Astrocyte of the spinal cord (primary cell): ENCODE data around the gene TRPV4.

Experiments
- DNase-seq: peaks from one replicate; pipeline ENCODE4 v3.0.0; 2011; ENCODE audit warnings: low read depth, low spot score
- H3K4me3 ChIP-seq: 2 replicates; pipeline ENCODE4 v1.5.1; 2011; ENCODE audit warnings: low read depth, mild to moderate bottlenecking, low read length, moderate library complexity
- CTCF ChIP-seq: IDR thresholded peaks from 2 replicates; pipeline ENCODE4 v1.5.1; 2012; ENCODE audit warnings: low read depth, mild to moderate bottlenecking, low read length, inconsistent platforms
- in situ Hi-C: cut with HindIII; loops from 2 replicates; pipeline ENCODE4 v1.10.0; 2017; ENCODE audit warnings: low sequenced_read_pairs

TRPV4 gene

GRCh38 chr12:109822416-109822815 is 10.8 kb downstream of the TRPV4 start:
- no peak for TF ChIP-seq CTCF
- no peak for DNase-seq
- in situ Hi-C loops: no loop called here
- H3K4me3 ChIP-seq: no peak overlapping the region

DNA sequence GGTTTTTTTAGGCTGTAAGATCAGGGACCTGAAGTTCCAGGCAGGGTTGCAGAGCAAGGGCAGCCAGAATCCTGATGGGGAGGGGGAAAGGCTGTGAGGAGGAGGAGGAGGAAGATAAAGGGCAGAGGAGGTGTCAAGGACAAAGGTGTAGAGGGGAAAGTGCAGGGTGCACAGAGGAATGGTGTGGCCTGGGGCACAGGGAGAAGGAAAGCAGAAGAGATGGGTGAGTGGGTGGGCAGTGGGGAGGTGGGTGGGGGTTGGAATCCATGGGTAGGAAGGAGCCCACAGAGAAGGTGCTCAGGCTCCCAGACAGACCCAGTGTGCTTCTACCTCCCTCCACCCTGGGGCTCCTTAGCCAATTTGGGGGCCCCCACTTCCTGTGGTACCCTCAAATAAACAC is 11.2 kb downstream of the TRPV4 start:
- no peak for DNase-seq
- TF ChIP-seq CTCF: no peak
- in situ Hi-C loops: no loop called here
- H3K4me3 ChIP-seq: no peak overlapping the region

DNA sequence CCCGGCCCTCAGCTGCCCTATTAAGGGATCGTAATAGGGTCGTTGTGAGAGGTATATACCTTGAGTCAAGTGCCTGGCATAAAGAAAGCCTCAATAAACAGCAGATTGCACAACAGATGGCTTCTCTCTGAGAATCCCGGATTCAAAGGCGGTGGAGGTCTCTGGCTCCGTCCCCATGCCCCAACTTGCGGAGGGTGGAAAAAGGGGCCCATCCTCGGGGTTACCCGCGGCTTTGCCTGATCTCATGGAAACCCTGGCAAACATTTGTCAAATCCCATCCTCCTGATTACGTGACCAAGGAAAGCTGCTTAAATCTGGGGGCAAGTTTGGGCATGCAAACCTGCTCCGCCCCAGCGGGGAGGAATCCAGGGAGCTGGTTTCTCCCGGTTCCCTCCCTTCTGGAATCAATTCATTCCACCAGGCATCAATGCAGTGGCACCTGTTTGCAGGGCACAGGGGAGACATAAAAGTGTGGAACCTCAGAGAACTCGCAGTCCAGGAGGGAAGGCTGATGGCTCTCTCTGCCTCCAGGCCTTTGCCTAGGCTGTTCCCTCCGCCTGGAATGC is 12.3 kb downstream of the TRPV4 start:
- H3K4me3 ChIP-seq: no peak overlapping the region
- in situ Hi-C loops: no loop called here
- no peak for DNase-seq
- TF ChIP-seq CTCF: no peak

DNA sequence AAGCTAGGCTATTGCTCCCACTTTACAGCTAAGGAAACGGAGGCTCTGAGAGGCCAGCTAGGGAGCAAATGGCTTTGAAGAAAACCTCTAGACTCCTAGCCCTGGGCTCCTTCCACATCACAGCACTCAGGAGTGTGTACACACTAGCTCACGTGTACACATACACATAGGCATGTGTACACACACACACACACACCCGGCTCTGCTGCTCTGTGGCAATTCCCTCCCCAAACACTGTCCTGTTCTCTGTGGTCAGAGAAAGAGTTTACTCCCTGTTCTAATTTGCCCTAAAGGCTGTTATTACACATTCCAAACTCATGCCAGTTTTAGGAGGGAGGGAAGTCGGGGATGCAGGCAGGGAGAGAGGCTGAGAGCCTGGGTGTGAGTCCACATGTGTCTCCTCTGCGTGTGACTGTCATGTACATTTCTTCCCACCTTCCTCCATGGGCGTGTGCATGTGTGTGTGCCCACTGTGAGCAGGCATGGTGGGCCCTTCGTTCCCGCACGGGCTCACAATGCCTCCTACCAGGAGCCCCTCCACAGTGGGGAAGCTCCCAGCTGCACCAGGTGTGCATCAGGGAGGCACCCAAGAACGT is 14.2 kb downstream of the TRPV4 start:
- TF ChIP-seq CTCF: no peak
- in situ Hi-C loops: no loop called here
- no peak overlapping the region for H3K4me3 ChIP-seq
- no peak for DNase-seq

DNA sequence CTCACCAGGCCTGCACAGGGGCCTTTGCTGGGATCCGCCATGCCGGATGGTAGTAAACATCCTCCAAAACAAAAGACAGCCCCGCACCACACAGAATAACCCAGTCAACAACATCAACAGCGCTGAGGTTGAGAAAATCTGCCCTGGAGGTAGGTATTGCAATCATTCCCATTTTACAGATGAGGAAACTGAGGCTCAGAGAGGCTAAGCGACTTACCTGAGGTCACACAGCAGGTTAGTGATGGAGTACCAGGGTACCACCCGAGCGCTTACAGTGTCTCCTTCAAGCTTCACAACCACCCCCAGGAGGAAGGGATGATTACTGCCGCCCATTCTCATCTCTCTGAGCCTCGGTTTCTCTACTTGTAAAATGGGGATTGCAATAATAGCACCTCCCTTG is 14.9 kb downstream of the TRPV4 start:
- TF ChIP-seq CTCF: no peak
- no peak for DNase-seq
- in situ Hi-C loops: no loop called here
- H3K4me3 ChIP-seq: no peak overlapping the region

- TF ChIP-seq CTCF: no peak
- H3K4me3 ChIP-seq: no peak overlapping the region
- no peak for DNase-seq
- in situ Hi-C loops: no loop called here
Measured at GRCh38 chr12:109817627-109818231, 15.5 kb downstream of the TRPV4 start.
